ENCODE data around the gene FOXN1. TPM values are rescaled to one million over a fixed set of nuclear protein-coding genes. Genes with fewer than 3 reads are reported as not detected.

The FOXN1 gene
- total and polyA plus RNA-seq, 2 experiments from 2014 or later = 0.06 TPM; not detected in 1

- no peaks in the 10 kb centered on the region for H3K36me3 ChIP-seq
- DNase-seq (ENCODE audit: low read depth in 1 of 2, low spot score in 1 of 2) = no peak
- no peaks in the 10 kb centered on the region for H3K4me1 ChIP-seq (ENCODE audit: low read depth)
- H3K27me3 ChIP-seq = no peaks in the 10 kb centered on the region
- no peaks in the 10 kb centered on the region for H3K9me3 ChIP-seq (ENCODE audit: low read depth)
- no peak overlapping the region for H3K4me3 ChIP-seq
- TF ChIP-seq, protein P1, sequence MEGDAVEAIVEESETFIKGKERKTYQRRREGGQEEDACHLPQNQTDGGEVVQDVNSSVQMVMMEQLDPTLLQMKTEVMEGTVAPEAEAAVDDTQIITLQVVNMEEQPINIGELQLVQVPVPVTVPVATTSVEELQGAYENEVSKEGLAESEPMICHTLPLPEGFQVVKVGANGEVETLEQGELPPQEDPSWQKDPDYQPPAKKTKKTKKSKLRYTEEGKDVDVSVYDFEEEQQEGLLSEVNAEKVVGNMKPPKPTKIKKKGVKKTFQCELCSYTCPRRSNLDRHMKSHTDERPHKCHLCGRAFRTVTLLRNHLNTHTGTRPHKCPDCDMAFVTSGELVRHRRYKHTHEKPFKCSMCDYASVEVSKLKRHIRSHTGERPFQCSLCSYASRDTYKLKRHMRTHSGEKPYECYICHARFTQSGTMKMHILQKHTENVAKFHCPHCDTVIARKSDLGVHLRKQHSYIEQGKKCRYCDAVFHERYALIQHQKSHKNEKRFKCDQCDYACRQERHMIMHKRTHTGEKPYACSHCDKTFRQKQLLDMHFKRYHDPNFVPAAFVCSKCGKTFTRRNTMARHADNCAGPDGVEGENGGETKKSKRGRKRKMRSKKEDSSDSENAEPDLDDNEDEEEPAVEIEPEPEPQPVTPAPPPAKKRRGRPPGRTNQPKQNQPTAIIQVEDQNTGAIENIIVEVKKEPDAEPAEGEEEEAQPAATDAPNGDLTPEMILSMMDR (IDR thresholded peaks at IDR 0.05; ENCODE audit: low read depth, low read length) = no peak
- H3K27ac ChIP-seq = no peak overlapping the region
Measured at GRCh38 chr17:28495635-28496034, 10.5 kb upstream of the FOXN1 start.

DNA sequence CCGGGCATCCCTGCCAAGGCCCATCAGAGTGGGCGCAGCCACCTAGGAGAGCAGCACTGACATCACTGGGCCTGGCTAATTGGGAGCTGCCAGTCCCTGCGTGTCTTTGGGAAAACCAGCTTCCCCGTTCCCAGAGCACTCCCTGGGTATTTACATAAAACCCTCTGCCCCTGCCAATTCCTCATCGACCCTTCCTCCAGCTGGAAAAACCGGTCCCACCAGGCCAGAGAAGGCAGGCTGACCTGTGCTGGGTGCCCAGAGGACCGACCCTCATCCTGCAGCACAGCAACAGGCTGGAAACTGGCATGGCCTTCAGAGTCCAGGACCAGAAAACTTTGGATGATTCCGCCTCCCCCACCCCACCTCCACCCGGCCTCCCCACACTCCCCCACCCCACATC lies 8.2 kb upstream of the FOXN1 start:
- no peak for DNase-seq (ENCODE audit: low read depth in 1 of 2, low spot score in 1 of 2)

GRCh38 chr17:28498652-28499363 lies 7.3 kb upstream of the FOXN1 start:
- H3K36me3 ChIP-seq = no peaks in the 10 kb centered on the region
- DNase-seq (ENCODE audit: low read depth in 1 of 2, low spot score in 1 of 2) = no peak
- no peaks in the 10 kb centered on the region for H3K27me3 ChIP-seq
- TF ChIP-seq, protein P1 (IDR thresholded peaks at IDR 0.05; ENCODE audit: low read depth, low read length) = no peak
- no peak overlapping the region for H3K27ac ChIP-seq
- H3K4me1 ChIP-seq (ENCODE audit: low read depth) = no peaks in the 10 kb centered on the region
- H3K9me3 ChIP-seq (ENCODE audit: low read depth) = no peaks in the 10 kb centered on the region
- no peak overlapping the region for H3K4me3 ChIP-seq

More for the DNA sequence above, 8.2 kb upstream of the FOXN1 start:
- Histone ChIP-seq H3K4me3 (no peak overlapping the region), H3K27ac (no peak overlapping the region), H3K36me3 (no peaks in the 10 kb centered on the region), H3K4me1 (ENCODE audit: low read depth) (no peaks in the 10 kb centered on the region), H3K9me3 (ENCODE audit: low read depth) (no peaks in the 10 kb centered on the region), H3K27me3 (no peaks in the 10 kb centered on the region)
- TF ChIP-seq, protein P1 (IDR thresholded peaks at IDR 0.05; ENCODE audit: low read depth, low read length) = no peak

DNA sequence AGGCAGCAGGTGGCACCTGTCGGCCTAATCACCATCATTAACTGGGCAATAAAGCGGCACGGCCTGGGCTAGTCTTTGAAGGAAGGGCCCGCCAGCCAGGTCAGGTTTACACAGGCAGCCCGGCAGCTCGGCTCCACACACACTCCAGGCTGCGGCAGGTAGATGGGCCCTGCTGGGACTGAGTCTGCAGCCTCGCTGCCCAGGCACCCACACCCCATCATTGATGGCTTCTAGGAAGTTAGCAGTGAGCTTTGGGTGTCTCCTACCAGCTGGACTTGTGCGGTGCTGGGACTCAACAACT lies 6.8 kb upstream of the FOXN1 start:
- H3K4me1 ChIP-seq (ENCODE audit: low read depth) = no peaks in the 10 kb centered on the region
- no peak overlapping the region for H3K4me3 ChIP-seq
- H3K36me3 ChIP-seq = no peaks in the 10 kb centered on the region
- H3K27me3 ChIP-seq = no peaks in the 10 kb centered on the region
- TF ChIP-seq, protein P1 (IDR thresholded peaks at IDR 0.05; ENCODE audit: low read depth, low read length) = no peak
- no peak for DNase-seq (ENCODE audit: low read depth in 1 of 2, low spot score in 1 of 2)
- H3K9me3 ChIP-seq (ENCODE audit: low read depth) = no peaks in the 10 kb centered on the region
- H3K27ac ChIP-seq = no peak overlapping the region

DNA sequence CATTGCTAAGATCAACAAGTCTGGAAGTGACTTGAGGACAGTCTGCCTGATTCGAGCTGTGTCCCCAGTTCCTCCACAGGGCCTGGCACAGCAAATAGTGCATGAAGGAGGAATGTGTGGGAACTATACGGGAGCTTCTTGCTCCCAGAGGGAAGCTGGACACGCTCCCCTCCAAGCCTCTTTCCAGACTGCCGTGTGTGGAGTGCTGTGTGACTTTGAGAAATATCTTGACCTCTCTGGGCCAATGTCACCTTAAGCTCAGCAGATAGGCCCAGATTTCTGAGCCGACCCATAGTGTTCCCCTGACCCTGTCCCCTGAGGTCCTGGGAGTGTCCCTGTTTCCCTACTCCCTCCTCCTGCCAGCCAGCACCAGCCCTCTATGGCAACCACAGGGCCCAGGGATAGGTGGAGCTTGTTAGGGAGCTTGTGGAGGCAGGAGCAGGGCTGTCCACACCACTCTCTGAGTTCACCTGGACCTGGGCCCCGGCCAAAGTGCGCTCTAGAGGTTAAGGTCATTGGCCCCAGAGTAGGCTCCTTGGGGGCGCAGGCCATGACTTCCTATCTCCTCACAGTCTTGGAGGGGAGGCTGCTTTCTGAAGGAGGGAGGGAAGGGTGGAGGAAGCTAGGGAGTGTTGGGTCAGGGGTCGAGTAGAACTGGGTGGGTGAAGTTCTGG lies 6.3 kb upstream of the FOXN1 start:
- TF ChIP-seq, protein P1 (IDR thresholded peaks at IDR 0.05; ENCODE audit: low read depth, low read length) = no peak
- DNase-seq (ENCODE audit: low read depth in 1 of 2, low spot score in 1 of 2) = no peak
- no peaks in the 10 kb centered on the region for H3K36me3 ChIP-seq
- no peak overlapping the region for H3K4me3 ChIP-seq
- no peaks in the 10 kb centered on the region for H3K9me3 ChIP-seq (ENCODE audit: low read depth)
- no peak overlapping the region for H3K27ac ChIP-seq
- no peaks in the 10 kb centered on the region for H3K27me3 ChIP-seq
- no peaks in the 10 kb centered on the region for H3K4me1 ChIP-seq (ENCODE audit: low read depth)

All from cardiac muscle cell (in vitro differentiated cells and primary cell).